Neuron (in vitro differentiated cells): ENCODE results near the gene MAML3.

Experiments
- H2AFZ ChIP-seq: one replicate; pipeline ENCODE4 v1.6.1; 2013; ENCODE audit warnings: low read depth, mild to moderate bottlenecking, inconsistent platforms, low read length, moderate library complexity
- H3K27me3 ChIP-seq: one replicate; pipeline ENCODE4 v1.6.1; 2013; ENCODE audit warnings: low read length; ENCODE audit not compliant: insufficient read depth
- H3K36me3 ChIP-seq: one replicate; pipeline ENCODE4 v1.6.1; 2013; ENCODE audit warnings: low read length; ENCODE audit not compliant: insufficient read depth
- H3K4me1 ChIP-seq: one replicate; pipeline ENCODE4 v1.6.1; 2013; ENCODE audit warnings: low read length; ENCODE audit not compliant: insufficient read depth
- H3K4me3 ChIP-seq: 2 replicates; pipeline ENCODE4 v1.5.1; 2013; ENCODE audit warnings: mild to moderate bottlenecking, low read length, moderate library complexity
- H3K9me3 ChIP-seq: one replicate; pipeline ENCODE4 v1.6.1; 2013; ENCODE audit warnings: low read length

Gene MAML3

DNA sequence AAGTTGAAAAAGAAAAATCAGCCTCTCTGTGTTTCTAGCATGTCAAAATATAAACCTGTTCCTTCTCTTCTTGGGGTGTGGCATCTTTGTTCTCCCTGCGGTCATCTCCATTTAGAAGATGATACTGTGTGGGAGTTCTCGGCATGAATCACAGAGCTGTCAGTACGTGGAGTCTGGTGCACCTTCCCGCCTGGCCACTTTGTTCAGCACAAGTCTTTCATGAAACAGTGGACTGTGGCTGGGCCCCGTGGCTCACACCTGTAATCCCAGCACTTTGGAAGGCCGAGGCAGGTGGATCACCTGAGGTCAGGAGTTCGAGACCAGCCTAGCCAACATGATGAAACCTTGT lies 166.5 kb downstream of the MAML3 start:
- Histone ChIP-seq H3K4me3 (no peak overlapping the region), H2AFZ (no peak overlapping the region), H3K9me3 (no peaks in the 10 kb centered on the region), H3K36me3 (no peaks in the 10 kb centered on the region), H3K27me3 (no peaks in the 10 kb centered on the region), H3K4me1 (peaks cover 34% of the 10 kb centered on the region)

DNA sequence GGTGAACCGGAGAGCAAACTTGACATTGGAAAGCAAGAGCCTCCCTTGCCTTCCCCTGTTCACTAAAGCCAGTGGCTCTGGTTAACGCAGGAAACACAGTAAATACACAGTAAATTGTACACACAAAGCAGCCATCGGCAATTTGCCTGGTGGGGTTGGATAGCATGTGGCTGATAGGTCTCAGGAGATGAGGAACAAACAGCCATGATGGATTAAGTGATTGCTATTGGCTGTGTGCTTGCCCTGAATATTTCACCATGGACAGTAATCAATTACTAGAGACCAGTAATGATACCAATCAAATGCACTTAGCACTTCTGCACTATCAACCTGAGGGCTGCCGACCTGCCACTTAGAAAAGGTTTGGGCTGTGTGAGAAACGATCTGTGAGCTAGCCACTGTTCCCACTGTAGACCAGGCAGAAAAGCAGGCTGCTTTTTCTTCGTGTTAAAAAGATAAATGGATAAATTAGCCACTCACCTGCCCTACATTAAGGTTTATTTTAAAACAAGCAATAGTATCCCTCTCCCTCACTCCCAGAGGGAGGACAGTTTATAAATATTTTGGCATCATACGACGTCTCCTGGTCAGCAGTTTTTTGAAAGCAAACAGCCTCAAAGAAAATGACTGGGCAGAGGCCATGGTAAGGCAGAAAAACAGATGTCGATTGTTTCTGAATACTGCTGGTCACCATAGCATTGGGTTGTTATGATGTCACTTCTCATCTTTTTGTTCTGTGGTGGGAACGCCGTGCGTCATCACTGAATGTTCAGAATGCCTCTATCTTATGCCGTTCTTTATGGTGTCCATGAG lies 167.1 kb downstream of the MAML3 start:
- H3K9me3 ChIP-seq: no peaks in the 10 kb centered on the region
- H3K4me3 ChIP-seq: no peak overlapping the region
- no peak overlapping the region for H2AFZ ChIP-seq
- peaks cover 34% of the 10 kb centered on the region for H3K4me1 ChIP-seq
- no peaks in the 10 kb centered on the region for H3K36me3 ChIP-seq
- H3K27me3 ChIP-seq: no peaks in the 10 kb centered on the region

DNA sequence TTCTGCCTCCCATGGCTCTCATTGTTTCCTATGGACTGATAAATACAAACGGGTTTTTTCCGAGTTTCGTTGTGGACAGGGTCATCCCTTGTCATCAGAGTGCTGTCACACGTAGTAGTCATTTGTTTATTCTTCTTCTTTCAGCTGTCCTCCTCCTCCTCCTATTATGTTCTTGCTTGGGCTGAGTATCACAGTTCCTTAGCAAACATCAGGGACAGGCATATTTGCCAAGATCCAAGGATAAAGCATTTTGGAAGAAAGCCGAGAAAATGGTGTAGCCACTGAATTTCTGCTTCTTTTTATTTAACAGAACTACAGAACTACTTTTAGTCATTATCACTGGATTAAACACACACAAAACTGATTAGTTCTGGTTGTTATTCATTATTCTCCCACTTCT lies 167.9 kb downstream of the MAML3 start:
- peaks cover 34% of the 10 kb centered on the region for H3K4me1 ChIP-seq
- H3K36me3 ChIP-seq: no peaks in the 10 kb centered on the region
- no peaks in the 10 kb centered on the region for H3K27me3 ChIP-seq
- no peak overlapping the region for H3K4me3 ChIP-seq
- no peaks in the 10 kb centered on the region for H3K9me3 ChIP-seq
- no peak overlapping the region for H2AFZ ChIP-seq

DNA sequence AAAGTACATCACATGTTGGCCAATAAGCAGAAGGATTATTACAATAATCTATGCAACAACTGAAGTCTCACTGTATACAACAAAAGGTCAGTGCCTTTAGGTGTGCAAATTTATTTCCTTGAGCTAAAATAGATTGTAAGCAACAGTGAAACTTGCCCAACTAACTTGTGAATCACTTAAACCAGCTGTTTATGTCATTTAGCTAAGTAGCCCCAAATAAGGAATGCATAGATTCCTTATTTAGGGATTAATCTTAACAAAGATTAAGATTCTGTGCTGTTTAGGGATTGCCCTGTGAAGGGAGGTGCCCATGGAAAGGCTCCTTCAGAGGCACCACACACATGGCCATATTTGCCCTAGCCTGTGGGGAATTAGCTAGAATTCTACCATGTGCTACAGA lies 168.6 kb downstream of the MAML3 start:
- H3K9me3 ChIP-seq: no peaks in the 10 kb centered on the region
- no peaks in the 10 kb centered on the region for H3K27me3 ChIP-seq
- H2AFZ ChIP-seq: no peak overlapping the region
- no peaks in the 10 kb centered on the region for H3K36me3 ChIP-seq
- H3K4me3 ChIP-seq: no peak overlapping the region
- H3K4me1 ChIP-seq: peaks cover 34% of the 10 kb centered on the region

DNA sequence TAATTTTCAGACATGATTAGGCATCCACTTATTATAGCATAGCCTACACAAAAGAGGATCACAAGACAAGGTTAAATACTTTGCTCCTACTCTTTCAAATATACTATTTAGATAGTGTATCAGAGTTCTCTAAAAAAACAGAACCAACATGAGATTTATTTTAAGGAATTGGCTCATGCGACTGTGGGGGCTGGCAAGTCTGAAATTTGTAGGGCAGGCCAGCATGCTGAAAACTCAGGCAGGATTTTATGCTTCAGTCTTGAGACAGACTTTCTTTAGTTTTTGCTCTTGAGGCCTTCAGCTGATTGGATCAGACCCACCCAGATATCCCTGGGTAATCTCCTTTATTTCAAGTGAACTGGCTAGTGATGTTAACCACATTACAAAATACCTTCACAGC lies 169.5 kb downstream of the MAML3 start:
- Histone ChIP-seq H3K27me3 (no peaks in the 10 kb centered on the region), H2AFZ (no peak overlapping the region), H3K4me3 (no peak overlapping the region), H3K9me3 (peaks cover 3% of the 10 kb centered on the region), H3K4me1 (peaks cover 32% of the 10 kb centered on the region), H3K36me3 (peaks cover 2% of the 10 kb centered on the region)

DNA sequence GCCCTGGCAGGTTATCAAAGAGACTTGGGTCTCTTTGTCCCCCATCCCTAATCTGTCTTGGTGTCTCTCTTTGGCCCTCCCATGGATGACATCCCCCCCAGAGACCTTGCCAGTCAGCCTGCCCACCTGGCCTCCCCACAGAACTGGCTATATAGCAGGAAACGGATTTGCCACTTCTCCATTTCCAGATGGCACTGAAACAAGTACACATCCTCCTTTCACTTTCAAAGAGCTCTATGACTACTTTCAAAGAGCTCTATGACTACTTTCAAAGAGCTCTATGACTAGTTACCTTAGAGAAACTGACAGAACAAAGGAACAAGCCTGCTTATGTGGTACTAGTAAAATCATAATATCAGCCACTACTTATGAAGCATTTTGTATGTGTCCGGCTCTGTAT lies 175.3 kb downstream of the MAML3 start:
- no peak overlapping the region for H2AFZ ChIP-seq
- peaks cover 7% of the 10 kb centered on the region for H3K9me3 ChIP-seq
- H3K4me1 ChIP-seq: peaks cover 6% of the 10 kb centered on the region

DNA sequence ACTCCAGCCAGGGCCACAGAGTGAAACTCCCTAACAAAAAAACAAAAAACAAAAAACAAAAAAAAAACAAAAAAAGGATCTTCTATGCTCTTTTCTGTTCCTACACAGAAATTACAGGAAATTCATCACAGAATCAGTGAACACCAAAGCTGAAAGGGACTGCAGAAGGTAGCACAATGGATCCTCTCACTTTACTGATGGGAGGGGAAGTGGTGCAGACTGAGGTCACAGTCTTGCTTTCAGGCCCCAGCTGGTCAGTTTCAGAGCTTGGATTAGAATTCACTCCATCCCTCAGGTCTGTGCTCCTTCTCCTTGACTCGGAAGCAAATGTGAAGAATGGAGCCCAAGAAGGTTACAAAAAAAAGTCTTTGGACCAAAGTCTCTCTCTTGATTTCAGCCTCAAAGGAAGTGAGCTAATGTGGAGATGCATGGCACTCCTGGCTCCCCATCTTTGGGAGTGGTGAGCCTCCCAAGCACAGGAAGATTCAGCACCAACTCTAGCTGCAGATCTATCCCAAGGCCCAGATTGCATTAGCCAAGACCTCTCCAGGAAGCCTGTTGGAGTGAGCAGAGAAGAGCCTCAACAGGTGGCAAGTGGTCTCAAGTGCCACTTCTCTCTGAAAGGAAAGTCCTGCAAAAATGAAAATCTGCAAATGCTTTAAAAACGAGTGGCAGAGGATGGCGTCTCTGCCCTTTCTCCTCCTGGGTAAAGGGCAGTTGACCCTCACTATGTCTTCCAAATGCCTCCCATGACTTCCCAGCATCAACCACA lies 176.0 kb downstream of the MAML3 start:
- peaks cover 4% of the 10 kb centered on the region for H3K36me3 ChIP-seq
- H3K27me3 ChIP-seq: no peaks in the 10 kb centered on the region
- H3K4me3 ChIP-seq: no peak overlapping the region
- no peak overlapping the region for H2AFZ ChIP-seq
- peaks cover 7% of the 10 kb centered on the region for H3K9me3 ChIP-seq
- peaks cover 13% of the 10 kb centered on the region for H3K4me1 ChIP-seq

More for the DNA sequence above, 175.3 kb downstream of the MAML3 start:
- H3K4me3 ChIP-seq: no peak overlapping the region
- peaks cover 4% of the 10 kb centered on the region for H3K36me3 ChIP-seq
- H3K27me3 ChIP-seq: no peaks in the 10 kb centered on the region

DNA sequence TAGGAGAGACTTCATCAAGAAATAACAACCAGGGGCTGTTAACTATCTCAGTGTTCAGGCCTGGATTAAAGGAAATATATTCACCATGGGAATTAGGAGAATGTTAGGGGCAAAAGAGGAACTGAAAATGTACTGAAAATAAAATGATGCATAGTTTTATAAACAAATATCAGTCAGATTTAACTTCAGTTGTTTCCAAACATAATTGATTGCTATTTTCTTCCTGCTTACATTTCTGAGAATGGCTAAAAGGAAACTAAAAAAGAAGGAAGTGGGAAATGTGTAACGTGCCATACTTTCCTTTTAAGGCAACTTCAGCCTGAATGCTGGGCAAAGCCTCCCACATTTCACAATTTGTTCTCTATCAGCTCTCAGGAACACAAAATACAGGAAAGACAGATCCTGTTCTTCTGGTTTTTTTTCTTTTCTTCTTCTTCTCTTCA lies 178.1 kb downstream of the MAML3 start:
- Histone ChIP-seq H3K27me3 (no peaks in the 10 kb centered on the region), H3K36me3 (peaks cover 4% of the 10 kb centered on the region), H2AFZ (no peak overlapping the region), H3K4me3 (no peak overlapping the region), H3K4me1 (peaks cover 16% of the 10 kb centered on the region), H3K9me3 (peaks cover 7% of the 10 kb centered on the region)

DNA sequence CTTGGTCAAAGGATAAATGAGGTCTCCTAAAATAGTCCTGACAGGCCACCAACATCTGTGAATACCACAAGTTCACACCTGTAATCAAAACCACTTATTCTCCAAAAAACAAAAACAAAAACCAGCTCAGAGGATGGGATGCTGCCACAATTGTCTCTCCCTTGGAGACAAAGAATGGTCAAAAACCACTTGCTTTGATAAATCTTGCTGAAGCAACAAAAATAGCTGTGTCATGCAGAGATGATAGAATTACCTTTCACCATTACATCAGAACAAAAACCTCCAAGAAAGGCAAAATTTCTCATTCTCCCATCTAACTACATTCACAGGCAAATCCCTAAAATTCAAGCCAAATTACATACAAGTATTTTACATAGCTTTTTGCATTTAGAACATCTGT lies 180.4 kb downstream of the MAML3 start:
- H3K27me3 ChIP-seq: no peaks in the 10 kb centered on the region
- no peak overlapping the region for H2AFZ ChIP-seq
- no peak overlapping the region for H3K4me3 ChIP-seq
- H3K36me3 ChIP-seq: no peaks in the 10 kb centered on the region
- H3K9me3 ChIP-seq: no peaks in the 10 kb centered on the region
- H3K4me1 ChIP-seq: peaks cover 16% of the 10 kb centered on the region

DNA sequence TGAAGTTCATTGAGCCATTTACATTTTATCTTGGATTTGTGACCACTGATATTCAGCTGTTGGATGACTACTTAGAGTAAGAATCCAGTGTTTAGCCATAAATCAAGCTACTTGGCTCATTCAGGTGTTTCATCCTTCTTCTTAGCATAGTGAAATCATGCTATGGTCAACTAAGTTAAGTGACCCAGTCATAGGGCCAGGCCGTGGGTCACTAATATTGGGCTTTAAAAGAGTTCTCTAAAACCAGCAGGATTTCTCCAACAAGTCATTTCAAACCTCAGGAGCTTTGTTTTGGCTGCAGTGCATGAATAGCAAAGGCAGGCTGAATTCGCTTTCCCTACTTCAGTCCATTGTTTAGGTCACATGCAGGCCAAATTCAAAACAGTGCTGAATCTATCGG lies 181.0 kb downstream of the MAML3 start:
- Histone ChIP-seq H3K4me1 (peaks cover 14% of the 10 kb centered on the region), H3K4me3 (no peak overlapping the region), H3K36me3 (no peaks in the 10 kb centered on the region), H3K27me3 (no peaks in the 10 kb centered on the region), H2AFZ (no peak overlapping the region), H3K9me3 (no peaks in the 10 kb centered on the region)

- Histone ChIP-seq H3K27me3 (no peaks in the 10 kb centered on the region), H3K36me3 (no peaks in the 10 kb centered on the region), H3K9me3 (no peaks in the 10 kb centered on the region), H3K4me3 (no peak overlapping the region), H2AFZ (no peak overlapping the region), H3K4me1 (peaks cover 19% of the 10 kb centered on the region)
Observed at GRCh38 chr4:139972305-139972704, 181.7 kb downstream of the MAML3 start.

GRCh38 chr4:139971111-139971510 lies 182.9 kb downstream of the MAML3 start:
- no peaks in the 10 kb centered on the region for H3K9me3 ChIP-seq
- no peak overlapping the region for H3K4me3 ChIP-seq
- no peaks in the 10 kb centered on the region for H3K36me3 ChIP-seq
- H3K27me3 ChIP-seq: no peaks in the 10 kb centered on the region
- H2AFZ ChIP-seq: no peak overlapping the region
- peaks cover 26% of the 10 kb centered on the region for H3K4me1 ChIP-seq

- Histone ChIP-seq H3K4me1 (peaks cover 23% of the 10 kb centered on the region), H3K36me3 (no peaks in the 10 kb centered on the region), H2AFZ (no peak overlapping the region), H3K9me3 (no peaks in the 10 kb centered on the region), H3K4me3 (no peak overlapping the region), H3K27me3 (no peaks in the 10 kb centered on the region)
Observed at GRCh38 chr4:139969635-139970266, 184.2 kb downstream of the MAML3 start.
